HG02981 (cell line): ENCODE results near the gene SLC22A23.

Experiments used
- ATAC-seq: cut with Tn5 transposase; IDR thresholded peaks from one replicate; pipeline ENCODE4 v1.9.1; 2021; ENCODE audit warnings: mild to moderate bottlenecking, moderate library complexity; ENCODE audit not compliant: unreplicated experiment

Gene SLC22A23

DNA sequence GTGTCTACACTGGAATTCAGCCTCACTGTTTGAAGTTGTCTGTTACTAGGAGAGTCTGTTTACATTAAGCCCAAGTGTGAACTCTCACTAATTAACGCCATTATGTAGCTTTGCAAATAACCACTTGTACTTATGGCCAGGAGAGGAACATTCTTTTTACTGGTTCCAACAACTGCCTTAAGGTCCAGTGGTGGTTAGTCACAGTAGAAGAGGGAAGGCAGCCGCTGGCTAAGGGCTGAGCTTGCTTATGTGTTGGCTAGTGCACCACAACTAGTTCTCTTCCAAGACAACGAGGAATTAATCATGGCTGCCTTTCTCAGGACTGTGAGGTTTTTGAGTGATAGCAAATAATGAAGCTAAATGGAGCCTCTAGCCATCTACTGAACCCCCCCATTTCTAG lies 14.9 kb upstream of the SLC22A23 start:
- no peak for ATAC-seq

- no peak for ATAC-seq
Observed at GRCh38 chr6:3471286-3471685, 14.4 kb upstream of the SLC22A23 start.

- ATAC-seq: no peak
Observed at GRCh38 chr6:3468585-3468984, 11.7 kb upstream of the SLC22A23 start.

GRCh38 chr6:3467996-3468395 lies 11.1 kb upstream of the SLC22A23 start:
- no peak for ATAC-seq

DNA sequence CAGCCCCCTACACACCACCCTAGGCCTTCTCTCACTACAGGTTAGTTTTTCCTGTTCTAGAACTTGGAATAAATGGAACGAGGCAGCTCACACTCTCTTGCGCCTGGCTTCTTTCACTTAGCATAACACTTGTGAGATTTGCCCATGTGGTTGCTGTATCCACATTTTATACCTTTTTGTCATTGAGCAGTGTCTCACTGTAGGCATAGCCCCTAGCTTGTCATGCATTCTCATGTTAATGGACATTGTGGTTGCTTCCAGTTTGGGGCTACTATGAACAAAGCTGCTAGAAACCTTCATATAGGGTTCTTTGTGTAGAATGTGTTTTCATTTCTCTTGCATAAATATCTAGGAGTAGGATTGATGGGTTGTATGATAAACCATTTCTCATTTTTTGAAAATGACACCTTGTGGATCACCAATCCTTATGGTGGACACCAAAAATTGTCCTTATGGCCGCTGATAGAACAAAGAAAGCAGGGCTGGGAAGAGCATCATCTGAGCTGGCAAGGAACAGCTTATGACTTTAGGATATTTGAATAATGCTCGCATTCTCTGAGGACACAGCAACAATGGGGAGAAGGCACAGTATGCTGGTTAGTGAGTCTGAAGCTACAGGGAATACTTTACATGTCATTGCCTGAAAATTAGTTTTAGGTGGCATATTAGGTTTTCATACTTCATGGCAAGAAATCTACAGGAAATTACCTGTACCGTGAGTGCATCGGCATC lies 9.8 kb upstream of the SLC22A23 start:
- no peak for ATAC-seq

- no peak for ATAC-seq
Observed at GRCh38 chr6:3460253-3460652, 3.4 kb upstream of the SLC22A23 start.

DNA sequence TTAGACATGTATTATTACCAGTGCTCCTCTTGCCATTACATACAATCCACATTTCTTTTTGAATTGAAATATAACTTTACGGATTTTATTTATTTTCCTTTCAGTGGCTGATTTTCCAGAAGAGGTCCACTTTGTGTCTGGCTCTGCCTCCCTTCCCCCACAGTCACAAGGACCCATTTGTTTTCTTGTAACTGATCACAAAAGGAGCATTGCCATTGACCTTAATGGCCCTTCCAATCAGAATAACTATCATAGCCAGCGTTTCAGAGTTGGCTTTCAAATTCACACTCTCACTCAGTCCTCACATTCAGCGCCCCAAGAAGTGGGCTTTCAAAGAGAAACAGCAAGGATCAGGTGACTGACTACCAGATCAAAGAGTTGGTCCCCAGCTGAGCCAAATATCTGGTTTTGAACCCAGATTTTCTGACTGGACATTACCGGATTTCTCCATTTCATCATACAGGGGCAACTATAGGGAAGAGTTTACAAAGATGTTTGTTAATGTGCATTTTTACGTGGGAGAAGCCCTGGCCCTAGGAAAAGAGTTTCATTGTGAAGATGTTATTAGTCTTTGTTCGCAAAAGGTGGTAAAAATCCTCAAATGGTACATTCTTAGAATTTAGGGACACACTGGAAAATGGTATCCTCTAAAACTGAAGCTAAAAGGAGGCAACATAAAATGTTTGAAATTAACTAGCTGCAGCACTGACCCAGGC lies 2.0 kb upstream of the SLC22A23 start:
- ATAC-seq: no peak

- ATAC-seq: no peak
Observed at GRCh38 chr6:3457710-3458602, 1.1 kb upstream of the SLC22A23 start.

GRCh38 chr6:3456395-3456897 lies 404 bp downstream of the SLC22A23 start:
- ATAC-seq: no peak

DNA sequence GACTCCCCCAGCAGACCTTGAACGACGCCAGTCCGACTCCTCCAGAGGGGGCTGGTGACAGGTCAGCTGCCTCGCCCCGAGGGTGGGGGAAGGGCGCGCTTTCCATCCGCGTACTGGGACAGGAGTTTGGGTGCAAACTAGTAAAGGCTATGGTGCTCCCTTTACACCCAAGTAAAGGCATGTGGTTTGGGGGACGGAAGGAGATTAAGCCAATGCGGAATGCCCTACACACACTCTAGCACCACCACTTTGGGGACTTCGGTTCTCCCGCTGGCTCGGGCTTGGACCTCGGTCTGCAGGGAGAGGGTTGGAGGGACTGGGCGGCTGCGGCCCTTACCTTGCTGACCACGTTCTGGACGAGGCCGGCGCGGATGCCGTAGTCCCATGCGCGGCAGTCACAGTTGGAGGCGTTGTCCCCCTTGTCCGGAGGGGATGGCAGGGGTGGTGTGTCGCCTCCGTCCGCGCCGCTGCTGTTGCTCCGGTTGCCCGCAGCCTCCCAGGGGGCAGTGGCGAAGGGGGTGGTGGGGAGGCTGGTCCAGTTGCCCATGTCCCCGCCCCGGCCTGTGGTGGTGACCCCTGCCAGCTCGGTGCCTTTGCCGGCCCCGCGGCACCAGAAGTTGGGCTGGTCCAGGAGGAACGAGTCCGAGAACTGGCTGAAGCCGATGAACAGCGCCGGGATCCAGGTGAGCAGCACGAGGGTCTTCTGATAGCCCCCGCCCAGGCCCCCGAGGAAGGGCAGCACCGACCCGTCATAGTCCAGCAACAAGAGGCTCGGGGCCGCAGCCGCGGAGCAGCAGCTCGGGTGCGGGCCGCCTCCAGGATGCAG lies 1.1 kb downstream of the SLC22A23 start:
- ATAC-seq: no peak

- no peak for ATAC-seq
Observed at GRCh38 chr6:3455147-3455568, 1.7 kb downstream of the SLC22A23 start.

- no peak for ATAC-seq
Observed at GRCh38 chr6:3454273-3455010, 2.4 kb downstream of the SLC22A23 start.

DNA sequence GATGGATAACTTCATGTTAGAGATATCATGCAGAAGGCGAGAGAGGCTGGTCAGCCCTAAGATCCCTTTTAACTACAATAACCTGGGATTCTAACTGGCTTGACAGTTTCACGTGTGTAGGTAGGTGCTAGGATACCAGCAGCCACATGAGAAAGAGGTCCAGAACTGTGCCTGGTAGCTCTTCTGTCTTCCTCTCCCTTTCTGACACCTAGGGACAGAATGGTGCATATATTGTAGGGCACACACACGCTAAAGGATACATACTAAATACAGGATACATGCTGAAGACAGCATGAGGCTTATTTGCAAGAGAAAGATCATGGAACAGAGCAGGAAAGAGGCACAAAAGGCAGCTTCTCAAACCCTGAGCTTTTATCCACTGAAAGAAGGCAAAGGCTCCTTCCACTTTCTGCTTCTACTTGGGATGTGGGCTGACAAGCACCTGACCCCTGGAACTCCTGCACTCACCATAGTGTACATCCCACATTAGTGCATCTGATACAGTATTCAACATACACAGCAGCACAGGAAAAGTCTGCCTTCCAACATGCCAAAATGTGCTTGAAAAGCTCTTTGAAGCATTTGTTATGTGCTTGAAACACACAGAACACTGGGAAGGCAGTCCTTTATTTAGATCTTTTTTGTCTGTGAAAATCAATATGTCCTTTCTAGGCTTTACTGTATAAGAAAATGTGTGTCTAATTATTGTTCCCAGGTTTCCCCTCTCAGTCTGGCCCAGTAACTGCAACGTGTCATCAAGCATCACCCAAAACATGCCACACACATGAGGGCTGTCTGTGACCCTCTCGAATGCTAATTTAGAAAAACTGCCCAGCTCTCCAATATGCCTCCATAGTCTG lies 3.2 kb downstream of the SLC22A23 start:
- ATAC-seq: no peak

DNA sequence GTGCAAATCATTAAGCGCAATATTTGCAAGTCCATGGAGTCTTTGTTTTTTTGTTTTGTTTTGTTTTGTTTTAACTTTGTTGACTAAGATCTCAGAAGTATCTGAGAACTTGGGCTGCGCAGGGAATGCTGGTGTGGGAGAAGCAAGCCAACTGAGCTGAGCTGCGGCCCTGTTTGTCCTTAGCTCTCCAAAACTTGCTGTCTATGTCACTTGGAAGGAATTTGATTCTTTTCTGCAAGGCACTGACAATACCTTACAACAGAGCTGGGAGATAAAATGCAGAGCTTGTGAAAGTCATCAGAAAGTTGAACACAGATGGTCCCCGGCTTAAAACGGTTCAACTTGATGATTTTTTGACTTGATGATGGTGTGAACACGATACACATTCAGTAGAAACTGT lies 5.4 kb downstream of the SLC22A23 start:
- ATAC-seq: no peak

GRCh38 chr6:3450888-3451287 lies 6.0 kb downstream of the SLC22A23 start:
- ATAC-seq: no peak

- no peak for ATAC-seq
Observed at GRCh38 chr6:3449750-3450305, 7.0 kb downstream of the SLC22A23 start.

GRCh38 chr6:3449321-3449720 lies 7.5 kb downstream of the SLC22A23 start:
- ATAC-seq: no peak

DNA sequence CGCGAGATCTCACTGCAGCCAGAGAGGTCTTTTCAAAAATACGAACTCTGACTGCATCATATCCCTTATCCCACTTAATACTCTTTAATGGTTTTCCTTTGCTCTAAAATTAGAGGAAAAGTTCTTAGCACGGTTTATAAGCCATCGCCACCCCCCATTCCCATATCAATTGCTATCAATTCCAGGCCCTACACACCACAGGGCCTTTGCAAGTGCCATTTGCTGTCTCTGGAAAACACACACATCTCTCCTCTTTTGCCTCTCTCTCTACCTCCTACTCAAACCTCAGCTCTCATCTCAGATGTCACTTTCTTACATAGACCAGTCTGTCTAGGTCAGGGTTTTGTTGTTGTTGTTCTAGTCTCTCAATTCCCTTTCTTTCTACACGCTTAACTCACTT lies 9.8 kb downstream of the SLC22A23 start:
- no peak for ATAC-seq

- no peak for ATAC-seq
Observed at GRCh38 chr6:3446184-3446583, 10.7 kb downstream of the SLC22A23 start.
